Measurements from ENCODE around the gene WDR93. TPM values are rescaled to one million over a fixed set of nuclear protein-coding genes. Genes with fewer than 3 reads are reported as not detected.

The WDR93 gene
- total RNA-seq, 1 experiment from 2014 or later: not detected

GRCh38 chr15:89761009-89761831, 70.6 kb downstream of the WDR93 start:
- Mint-ChIP-seq H3K27me3 (ENCODE audit: low read depth) (peaks cover 11% of the 10 kb centered on the region), H3K36me3 (ENCODE audit: insufficient read depth in 1 of 3, low read depth in 3 of 3) (no peaks in the 10 kb centered on the region), H3K4me3 (no peak overlapping the region), H3K4me1 (peaks cover 10 to 13% of the 10 kb centered on the region in 2 experiments), H3K9me3 (no peaks in the 10 kb centered on the region; a peak in 1 of 5 replicates), H3K27ac (peak overlapping the region in 1 of 3 experiments; percentile 42; a peak in 1 of 7 replicates)
- H2BK5ac ChIP-seq (ENCODE audit: insufficient read length, low read length): no peak overlapping the region
- H3K27me3 ChIP-seq (ENCODE audit: insufficient read depth, low read length): no peaks in the 10 kb centered on the region
- no peak overlapping the region for H2BK20ac ChIP-seq (ENCODE audit: low read depth, low read length, poor library complexity, severe bottlenecking)
- no peak overlapping the region for H2AFZ ChIP-seq (ENCODE audit: low read length)
- no peak overlapping the region for H4K5ac ChIP-seq (ENCODE audit: insufficient read length, low read depth, low read length)
- H4K91ac ChIP-seq (ENCODE audit: insufficient read length, low read depth, low read length): no peak overlapping the region
- H2BK15ac ChIP-seq (ENCODE audit: low read depth, low read length): no peak overlapping the region
- no peak overlapping the region for H2BK12ac ChIP-seq (ENCODE audit: insufficient read length, low read depth, low read length)
- H3K4me1 ChIP-seq (ENCODE audit: insufficient read depth, low read length): no peaks in the 10 kb centered on the region
- DNase-seq: no peak
- H3K27ac ChIP-seq (ENCODE audit: insufficient read length, low read depth, low read length): no peak overlapping the region
- no peak overlapping the region for H2BK120ac ChIP-seq (ENCODE audit: low read depth, low read length, poor library complexity, severe bottlenecking)
- H3K23me2 ChIP-seq (ENCODE audit: insufficient read length, low read depth, low read length, poor library complexity, severe bottlenecking): no peaks in the 10 kb centered on the region
- no peaks in the 10 kb centered on the region for H4K20me1 ChIP-seq (ENCODE audit: control insufficient read depth, insufficient read depth, insufficient read length)
- no peak overlapping the region for H3K9ac ChIP-seq (ENCODE audit: extremely low read depth, insufficient read length, low read length)
- whole genome bisulfite sequencing (ENCODE audit: extremely low coverage, insufficient read length, low lambda C conversion rate): no CpG with 5 or more reads among the region's 18 CpGs
- no peaks in the 10 kb centered on the region for H3K79me2 ChIP-seq (ENCODE audit: insufficient read depth, low read length)
- H3K14ac ChIP-seq (ENCODE audit: insufficient read depth, low read length): no peak overlapping the region
- H3K9me3 ChIP-seq (ENCODE audit: control insufficient read depth, low read depth, low read length): no peaks in the 10 kb centered on the region
- TF ChIP-seq CTCF (conservative IDR thresholded peaks at IDR 0.05): peak; percentile 6; the same call in 1 of the 3 replicates
- H3T11ph ChIP-seq (ENCODE audit: low read length): no peak overlapping the region
- H3K79me1 ChIP-seq (ENCODE audit: insufficient read depth, low read depth, low read length, poor library complexity, severe bottlenecking): no peaks in the 10 kb centered on the region
- no peak overlapping the region for H3K56ac ChIP-seq (ENCODE audit: insufficient read length, low read depth, low read length)
- H3K4ac ChIP-seq (ENCODE audit: low read depth, low read length): no peak overlapping the region
- no peak overlapping the region for H4K8ac ChIP-seq (replicated peaks; ENCODE audit: insufficient read length, low read depth, low read length)
- H3K23ac ChIP-seq (ENCODE audit: insufficient read length, low read depth, low read length): no peak overlapping the region
- H3K4me2 ChIP-seq (ENCODE audit: insufficient read depth, insufficient read length, low read length): no peak overlapping the region
- H3K18ac ChIP-seq (ENCODE audit: insufficient read length, low read depth, low read length): no peak overlapping the region
- H2AK5ac ChIP-seq (ENCODE audit: insufficient read length, low read length): no peak overlapping the region
